HepG2 (cell line): Measurements from ENCODE around the gene CCDC74B. TPM values are rescaled to one million over a fixed set of nuclear protein-coding genes. Genes with fewer than 3 reads are reported as not detected.

Source experiments
- ATAC-seq: fragments of 200-7000 bp; cut with Tn5 transposase; 3 replicates; pipeline ENCODE4 v1.9.1; 2020; ENCODE audit warnings: mild to moderate bottlenecking, moderate library complexity
- BruUV-seq: library from RNA; stranded (reverse); fragments of 400-500 nt; replicated peaks from 2 replicates; lab custom pipeline; 2021; lab: Mats Ljungman, UMichigan
- CTCF ChIA-PET: fragments of 300-600 bp; formaldehyde crosslinking; extraction: SDS; loops from one replicate; lab custom pipeline; 2021; ENCODE audit warnings: low total read pairs, inconsistent platforms, low intra/inter-chr PET ratio; lab: Yijun Ruan, JAX
- POLR2A ChIA-PET: fragments of 350-600 bp; sonication (Branson Sonifier 250); formaldehyde crosslinking; loops from one replicate; lab custom pipeline; 2020; ENCODE audit warnings: antibody characterized with exemption, inconsistent platforms; lab: Yijun Ruan, JAX
- DNase-seq: peaks from one replicate; pipeline ENCODE4 v3.0.0-alpha.2; 2015; ENCODE audit warnings: low spot score
- FAIRE-seq: peaks from 3 replicates; lab custom pipeline; 2011; peaks lifted over from hg19 to GRCh38; lab: Jason Lieb, UNC
- H2AFZ ChIP-seq: one replicate; pipeline ENCODE4 v1.6.1; 2011; ENCODE audit warnings: low read length, inconsistent platforms
- H3K27ac ChIP-seq: fragments of 300-600 bp; 3 replicates; pipeline ENCODE4 v1.8.0; 2011; ENCODE audit warnings: mixed run types, mild to moderate bottlenecking, mixed read lengths, low read length, inconsistent platforms; ENCODE audit not compliant: insufficient read depth; ENCODE audit errors: extremely low read length
- H3K27me3 ChIP-seq, 2 experiments: fragments of 200-600 bp in 1 of 2; 2 replicates in 1 of 2; 3 replicates in 1 of 2; pipeline versions ENCODE4 v1.6.0 to v1.8.0; 2011; ENCODE audit warnings: low read length in 2 of 2, mild to moderate bottlenecking in 2 of 2, moderate library complexity in 2 of 2, inconsistent platforms in 1 of 2; ENCODE audit not compliant: insufficient read depth in 2 of 2, control insufficient read depth in 1 of 2
- H3K36me3 ChIP-seq, 2 experiments: fragments of 200-600 bp in 1 of 2; replicated peaks in 1 of 2; 2 replicates in 1 of 2; 3 replicates in 1 of 2; pipeline versions ENCODE4 v1.5.1 to v1.8.0; 2011; ENCODE audit warnings: low read length in 2 of 2, inconsistent platforms in 1 of 2; ENCODE audit not compliant: insufficient read depth in 2 of 2, control insufficient read depth in 1 of 2
- H3K4me1 ChIP-seq: 2 replicates; pipeline ENCODE4 v1.5.1; 2012; ENCODE audit warnings: low read length, inconsistent platforms; ENCODE audit not compliant: insufficient read depth
- H3K4me2 ChIP-seq: 2 replicates; pipeline ENCODE4 v1.6.0; 2011; ENCODE audit warnings: low read depth, low read length, inconsistent platforms
- H3K4me3 ChIP-seq, 3 experiments: fragments of 200-600 bp in 1 of 3; sonication (generic), shearing (Covaris generic) in 1 of 3; replicated peaks in 1 of 3; 2 replicates each; pipeline ENCODE4 v1.5.1; 2011 to 2016; ENCODE audit warnings: low read length in 3 of 3, inconsistent platforms in 2 of 3, low read depth in 2 of 3, mild to moderate bottlenecking in 2 of 3, control low read depth in 1 of 3, mixed read lengths in 1 of 3; ENCODE audit not compliant: insufficient read depth in 1 of 3
- H3K79me2 ChIP-seq: one replicate; pipeline ENCODE4 v1.6.1; 2011; ENCODE audit warnings: low read length, inconsistent platforms; ENCODE audit not compliant: insufficient read depth
- H3K9ac ChIP-seq: 2 replicates; pipeline ENCODE4 v1.6.0; 2011; ENCODE audit warnings: mild to moderate bottlenecking, low read depth, low read length, inconsistent platforms; ENCODE audit not compliant: insufficient read depth
- H3K9me3 ChIP-seq: 2 replicates; pipeline ENCODE4 v1.5.1; 2012; ENCODE audit warnings: mild to moderate bottlenecking, low read length
- H4K20me1 ChIP-seq: 2 replicates; pipeline ENCODE4 v1.6.0; 2011; ENCODE audit warnings: inconsistent platforms, mild to moderate bottlenecking, low read length, moderate library complexity; ENCODE audit not compliant: insufficient read depth
- AGO2 ChIP-seq: fragments of 200-400 bp; formaldehyde crosslinking; optimal IDR thresholded peaks from 2 replicates; pipeline ENCODE3; 2017; ENCODE audit warnings: mild to moderate bottlenecking, low read depth, low read length, moderate library complexity
- AKAP8 ChIP-seq: sonication (generic); formaldehyde crosslinking; IDR thresholded peaks from 2 replicates; pipeline ENCODE4 v1.5.1; 2020; ENCODE audit warnings: mild to moderate bottlenecking, missing genetic modification reagents
- HMGA1 ChIP-seq: sonication (generic); formaldehyde crosslinking; conservative IDR thresholded peaks from 2 replicates; pipeline ENCODE4 v1.4.0; 2020; ENCODE audit warnings: missing genetic modification reagents
- HNRNPK ChIP-seq: fragments of 200-400 bp; formaldehyde crosslinking; IDR thresholded peaks from 2 replicates; pipeline ENCODE4 v1.6.1; 2018; ENCODE audit warnings: low read length, low read depth, moderate library complexity, mild to moderate bottlenecking; ENCODE audit not compliant: poor library complexity, severe bottlenecking
- LCORL ChIP-seq, 2 experiments: fragments of 450-650 bp in 1 of 2; sonication (generic) in 1 of 2; formaldehyde crosslinking in 1 of 2; IDR thresholded peaks; 2 replicates each; pipeline versions ENCODE4 v1.5.0 to v1.6.1; 2017 to 2020; ENCODE audit warnings: antibody characterized with exemption in 1 of 2, missing genetic modification reagents in 1 of 2
- PPARG ChIP-seq: conservative IDR thresholded peaks from 2 replicates; pipeline ENCODE4 v1.6.1; 2016; ENCODE audit warnings: missing biosample characterization, missing genetic modification reagents
- RBFOX2 ChIP-seq: fragments of 200-400 bp; formaldehyde crosslinking; IDR thresholded peaks from 2 replicates; pipeline ENCODE4 v1.6.1; 2017; ENCODE audit warnings: low read depth, mild to moderate bottlenecking, low read length
- SIX1 ChIP-seq: sonication (generic); formaldehyde crosslinking; IDR thresholded peaks from 2 replicates; pipeline ENCODE4 v1.4.0; 2020; ENCODE audit warnings: missing genetic modification reagents, borderline replicate concordance
- TMF1 ChIP-seq: sonication (generic); formaldehyde crosslinking; IDR thresholded peaks from 2 replicates; pipeline ENCODE4 v1.8.1; 2022; ENCODE audit warnings: low read depth, missing genetic modification reagents
- TOPORS ChIP-seq: sonication (generic); formaldehyde crosslinking; IDR thresholded peaks from 2 replicates; pipeline ENCODE4 v1.8.0; 2023; ENCODE audit warnings: mild to moderate bottlenecking, missing genetic modification reagents
- ZEB1 ChIP-seq: IDR thresholded peaks from 2 replicates; pipeline ENCODE4 v1.6.1; 2012; ENCODE audit warnings: mild to moderate bottlenecking, low read depth, inconsistent platforms; ENCODE audit not compliant: insufficient replicate concordance
- ZFYVE20 ChIP-seq: sonication (generic); formaldehyde crosslinking; IDR thresholded peaks from 2 replicates; pipeline ENCODE4 v1.8.0; 2023; ENCODE audit warnings: low read depth, mild to moderate bottlenecking, moderate library complexity, missing genetic modification reagents, borderline replicate concordance
- ZNF12 ChIP-seq: sonication (generic); formaldehyde crosslinking; IDR thresholded peaks from 2 replicates; pipeline ENCODE4 v1.5.0; 2020; ENCODE audit warnings: missing genetic modification reagents
- ZNF567 ChIP-seq: sonication (generic); formaldehyde crosslinking; IDR thresholded peaks from 2 replicates; pipeline ENCODE4 v1.8.1; 2023; ENCODE audit warnings: mild to moderate bottlenecking, missing genetic modification reagents, borderline replicate concordance
- WGBS: methylation state at CpG from one replicate; pipeline ENCODE4 v1.1.6; 2017; ENCODE audit warnings: low lambda C conversion rate; 5-methylcytosine and 5-hydroxymethylcytosine counted together
- in situ Hi-C: cut with HindIII; loops from 2 replicates; pipeline ENCODE4 v1.10.0; 2017; ENCODE audit warnings: low pct_unique_long_range_greater_than_20kb; ENCODE audit not compliant: extremely low pct_ligation_motif_present
- intact Hi-C: fragments of 100-400 bp; cut with micrococcal nuclease; formaldehyde crosslinking; loops from one replicate; pipeline ENCODE4 v1.10.0; 2022; ENCODE audit not compliant: unreplicated experiment
- polyA plus RNA-seq, 8 experiments: library from polyadenylated mRNA; depleted of rRNA in 3 of 8; stranded (reverse) in 7 of 8; unstranded in 1 of 8; fragments of >200 nt; fragmentation: Illumina TruSeq in 4 of 8; extraction: Trizol in 4 of 8; gene quantifications; 2 replicates each; pipeline versions ENCODE4 v1.2.1 to v1.2.3, GENCODE V29; 2011 to 2016; ENCODE audit warnings: low read depth in 4 of 8, missing spikeins in 1 of 8, mixed read lengths in 1 of 8; ENCODE audit not compliant: insufficient read depth in 1 of 8
- total RNA-seq, 5 experiments: library from RNA; depleted of rRNA; stranded (reverse); fragments of >200 nt; fragmentation: Illumina TruSeq; extraction: Trizol; gene quantifications; 2 replicates each; pipeline ENCODE4 v1.2.3, GENCODE V29; 2016; ENCODE audit warnings: low read depth in 1 of 5
- TF ChIP-seq, protein P1 (sequence below): fragments of 450-650 bp; IDR thresholded peaks from 2 replicates; pipeline ENCODE4 v1.6.1; 2016
- TF ChIP-seq, protein P2 (sequence below): sonication (generic); formaldehyde crosslinking; IDR thresholded peaks from 2 replicates; pipeline ENCODE4 v1.8.0; 2022; ENCODE audit warnings: mild to moderate bottlenecking, missing genetic modification reagents, borderline replicate concordance
- TF ChIP-seq, protein P3 (sequence below): sonication (generic); formaldehyde crosslinking; IDR thresholded peaks from 2 replicates; pipeline ENCODE4 v1.4.0; 2020; ENCODE audit warnings: mild to moderate bottlenecking, missing genetic modification reagents

Gene CCDC74B
- total and polyA plus RNA-seq, 2 of the 13 experiments (the other 11 are each of a cell fraction or from before 2014, with no cell fraction given), result 0.07 to 0.11 TPM

DNA sequence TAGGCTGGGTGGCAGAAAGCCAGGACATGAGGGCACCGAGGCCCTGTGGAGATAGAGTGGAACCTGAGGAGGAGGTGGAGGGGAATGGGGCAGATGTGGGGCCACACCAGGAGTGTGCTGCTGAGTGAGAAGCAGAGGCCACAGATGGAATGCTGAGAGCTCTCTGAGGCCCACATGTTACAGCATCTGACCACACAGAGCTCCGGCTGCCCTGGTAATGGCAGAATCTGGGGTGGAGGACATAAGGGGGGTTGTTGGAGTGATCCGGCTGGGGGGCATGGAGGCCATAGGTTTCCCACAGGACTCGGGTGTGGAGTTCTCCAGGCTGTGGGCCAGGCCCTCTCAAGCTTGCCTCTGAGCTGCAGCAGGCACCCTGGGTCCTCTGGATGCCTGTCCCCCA is 41.0 kb upstream of the CCDC74B start:
- WGBS, result 93% methylated on average over 4 of the region's 4 CpGs
- intact Hi-C loops, result no loop called here

DNA sequence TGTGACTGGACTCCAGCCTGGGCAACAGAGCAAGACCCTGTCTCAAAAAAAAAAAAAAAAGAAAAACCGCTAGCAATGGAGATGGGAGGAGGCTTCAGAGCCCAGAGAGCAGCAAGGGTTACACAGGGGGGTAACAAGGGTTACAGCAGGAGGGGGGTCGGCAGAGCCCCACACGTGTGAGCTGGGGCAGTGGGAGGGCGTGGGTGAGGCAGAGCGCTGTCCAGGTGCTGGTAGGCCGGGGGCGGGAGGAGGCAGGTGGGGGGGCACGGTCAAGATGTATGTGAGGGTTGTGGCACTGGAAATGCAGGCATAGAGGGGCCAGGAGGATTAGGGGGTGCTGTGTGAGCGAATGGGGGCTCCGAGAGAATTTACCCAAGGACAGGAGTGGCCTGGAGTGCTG is 40.5 kb upstream of the CCDC74B start:
- Histone ChIP-seq H3K79me2 (peaks cover 33% of the 10 kb centered on the region), H3K9ac (no peak overlapping the region), H4K20me1 (no peaks in the 10 kb centered on the region), H3K36me3 (peaks cover 2 to 3% of the 10 kb centered on the region in 2 experiments; a peak in 3 of 5 replicates), H3K4me1 (peaks cover 31% of the 10 kb centered on the region), H3K4me3 (no peak overlapping the region), H3K4me2 (no peak overlapping the region), H2AFZ (no peak overlapping the region), H3K9me3 (no peaks in the 10 kb centered on the region), H3K27me3 (peaks cover 0 to 4% of the 10 kb centered on the region in 2 experiments; a peak in 2 of 5 replicates), H3K27ac (no peak overlapping the region)
- WGBS, result 93% methylated on average over 10 of the region's 10 CpGs
- intact Hi-C loops, result no loop called here
- FAIRE-seq (no peak), ATAC-seq (no peak), DNase-seq (no peak)
- CTCF ChIA-PET, result no interaction called here
- POLR2A ChIA-PET, result interaction anchor here (0.7 to 2.7 kb wide), 2 partner anchors 1302 to 1304 kb away, joined by 11 to 15 read pairs; no protein-coding TSS in a partner anchor
- in situ Hi-C loops, result loop anchor here (25.0 kb wide), 1 partner anchor 1302 kb away; the partner anchor contains the start of genes MZT2A and TUBA3D
- BruUV-seq, result no TSS peak
- TF ChIP-seq HMGA1 (no peak), SIX1 (CRISPR knock-in tag) (no peak), LCORL (IDR thresholded peaks at IDR 0.05) (no peak), LCORL (CRISPR knock-in tag; IDR thresholded peaks at IDR 0.05) (no peak), ZEB1 (no peak), HNRNPK (no peak), TOPORS (CRISPR knock-in tag) (no peak), ZNF567 (CRISPR knock-in tag) (no peak), TMF1 (CRISPR knock-in tag) (no peak)
- TF ChIP-seq, protein P1, sequence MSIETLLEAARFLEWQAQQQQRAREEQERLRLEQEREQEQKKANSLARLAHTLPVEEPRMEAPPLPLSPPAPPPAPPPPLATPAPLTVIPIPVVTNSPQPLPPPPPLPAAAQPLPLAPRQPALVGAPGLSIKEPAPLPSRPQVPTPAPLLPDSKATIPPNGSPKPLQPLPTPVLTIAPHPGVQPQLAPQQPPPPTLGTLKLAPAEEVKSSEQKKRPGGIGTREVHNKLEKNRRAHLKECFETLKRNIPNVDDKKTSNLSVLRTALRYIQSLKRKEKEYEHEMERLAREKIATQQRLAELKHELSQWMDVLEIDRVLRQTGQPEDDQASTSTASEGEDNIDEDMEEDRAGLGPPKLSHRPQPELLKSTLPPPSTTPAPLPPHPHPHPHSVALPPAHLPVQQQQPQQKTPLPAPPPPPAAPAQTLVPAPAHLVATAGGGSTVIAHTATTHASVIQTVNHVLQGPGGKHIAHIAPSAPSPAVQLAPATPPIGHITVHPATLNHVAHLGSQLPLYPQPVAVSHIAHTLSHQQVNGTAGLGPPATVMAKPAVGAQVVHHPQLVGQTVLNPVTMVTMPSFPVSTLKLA, result no peak
- TF ChIP-seq, protein P2, sequence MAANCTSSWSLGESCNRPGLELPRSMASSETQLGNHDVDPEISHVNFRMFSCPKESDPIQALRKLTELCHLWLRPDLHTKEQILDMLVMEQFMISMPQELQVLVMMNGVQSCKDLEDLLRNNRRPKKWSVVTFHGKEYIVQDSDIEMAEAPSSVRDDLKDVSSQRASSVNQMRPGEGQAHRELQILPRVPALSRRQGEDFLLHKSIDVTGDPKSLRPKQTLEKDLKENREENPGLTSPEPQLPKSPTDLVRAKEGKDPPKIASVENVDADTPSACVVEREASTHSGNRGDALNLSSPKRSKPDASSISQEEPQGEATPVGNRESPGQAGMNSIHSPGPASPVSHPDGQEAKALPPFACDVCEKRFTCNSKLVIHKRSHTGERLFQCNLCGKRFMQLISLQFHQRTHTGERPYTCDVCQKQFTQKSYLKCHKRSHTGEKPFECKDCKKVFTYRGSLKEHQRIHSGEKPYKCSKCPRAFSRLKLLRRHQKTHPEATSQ (CRISPR knock-in tag), result no peak
- TF ChIP-seq, protein P3, sequence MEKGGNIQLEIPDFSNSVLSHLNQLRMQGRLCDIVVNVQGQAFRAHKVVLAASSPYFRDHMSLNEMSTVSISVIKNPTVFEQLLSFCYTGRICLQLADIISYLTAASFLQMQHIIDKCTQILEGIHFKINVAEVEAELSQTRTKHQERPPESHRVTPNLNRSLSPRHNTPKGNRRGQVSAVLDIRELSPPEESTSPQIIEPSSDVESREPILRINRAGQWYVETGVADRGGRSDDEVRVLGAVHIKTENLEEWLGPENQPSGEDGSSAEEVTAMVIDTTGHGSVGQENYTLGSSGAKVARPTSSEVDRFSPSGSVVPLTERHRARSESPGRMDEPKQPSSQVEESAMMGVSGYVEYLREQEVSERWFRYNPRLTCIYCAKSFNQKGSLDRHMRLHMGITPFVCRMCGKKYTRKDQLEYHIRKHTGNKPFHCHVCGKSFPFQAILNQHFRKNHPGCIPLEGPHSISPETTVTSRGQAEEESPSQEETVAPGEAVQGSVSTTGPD (CRISPR knock-in tag), result no peak

More for the DNA sequence above, 41.0 kb upstream of the CCDC74B start:
- POLR2A ChIA-PET, result interaction anchor here (0.7 to 2.7 kb wide), 2 partner anchors 1302 to 1303 kb away, joined by 11 to 15 read pairs; no protein-coding TSS in a partner anchor
- H3K79me2 ChIP-seq, result peaks cover 28% of the 10 kb centered on the region
- H3K4me3 ChIP-seq, result no peak overlapping the region
- no peak overlapping the region for H3K9ac ChIP-seq
- H4K20me1 ChIP-seq, result no peaks in the 10 kb centered on the region
- CTCF ChIA-PET, result no interaction called here
- no peak overlapping the region for H3K27ac ChIP-seq
- no peak for ATAC-seq
- no peaks in the 10 kb centered on the region for H3K9me3 ChIP-seq
- H2AFZ ChIP-seq, result no peak overlapping the region
- H3K36me3 ChIP-seq, result peaks cover 2 to 3% of the 10 kb centered on the region in 2 experiments; a peak in 3 of 5 replicates
- no peak for DNase-seq
- TF ChIP-seq AKAP8 (CRISPR knock-in tag) (peak; percentile 12; the same call in 1 of the 2 replicates), RBFOX2 (peak; percentile 43; the same call in 1 of the 2 replicates), PPARG (CRISPR knock-in tag) (no peak), AGO2 (peak; percentile 40), ZNF12 (peak; percentile 71), ZFYVE20 (no peak)
- H3K27me3 ChIP-seq, result peaks cover 0 to 4% of the 10 kb centered on the region in 2 experiments; a peak in 2 of 5 replicates
- no peak overlapping the region for H3K4me2 ChIP-seq
- H3K4me1 ChIP-seq, result peaks cover 31% of the 10 kb centered on the region
- no TSS peak for BruUV-seq
- in situ Hi-C loops, result loop anchor here (25.0 kb wide), 1 partner anchor 1301 kb away; the partner anchor contains the start of genes MZT2A and TUBA3D
- no peak for FAIRE-seq
